K562 (cell line): ENCODE data around the gene ANKRD34A. TPM values are rescaled to one million over a fixed set of nuclear protein-coding genes. Genes with fewer than 3 reads are reported as not detected.

Source experiments
- BACH1 ChIP-seq: fragments of 200-800 bp; sonication (Bioruptor generic); IDR thresholded peaks from 2 replicates; pipeline ENCODE4 v1.6.1; 2016; ENCODE audit warnings: missing genetic modification characterization, missing compliant biosample characterization
- CTBP1 ChIP-seq: fragments of 450-650 bp; IDR thresholded peaks from 2 replicates; pipeline ENCODE4 v1.6.1; 2016; ENCODE audit warnings: borderline replicate concordance
- GATAD2A ChIP-seq: fragments of 450-650 bp; IDR thresholded peaks from 2 replicates; pipeline ENCODE4 v1.6.1; 2017
- MEIS2 ChIP-seq: fragments of 450-650 bp; IDR thresholded peaks from 2 replicates; pipeline ENCODE4 v1.6.1; 2014; ENCODE audit warnings: mild to moderate bottlenecking; ENCODE audit not compliant: partially characterized antibody
- NFE2L1 ChIP-seq: fragments of 450-650 bp; IDR thresholded peaks from 2 replicates; pipeline ENCODE4 v1.6.1; 2016; ENCODE audit warnings: missing genetic modification characterization, low read depth, mild to moderate bottlenecking, missing compliant biosample characterization, moderate library complexity, borderline replicate concordance
- NFYB ChIP-seq: IDR thresholded peaks from 2 replicates; pipeline ENCODE4 v1.6.1; 2011; ENCODE audit warnings: mild to moderate bottlenecking, moderate library complexity; ENCODE audit not compliant: insufficient read length; ENCODE audit errors: extremely low read depth
- NONO ChIP-seq, 2 experiments: fragments of 200-400 bp in 1 of 2; fragments of 450-650 bp in 1 of 2; formaldehyde crosslinking in 1 of 2; IDR thresholded peaks; 2 replicates each; pipeline ENCODE4 v1.6.1; 2017; ENCODE audit warnings: low read depth in 2 of 2, mild to moderate bottlenecking in 2 of 2, moderate library complexity in 2 of 2, low read length in 1 of 2
- NR2C2 ChIP-seq, 2 experiments: fragments of 200-800 bp in 1 of 2; sonication (Bioruptor generic) in 1 of 2; sonication (generic) in 1 of 2; formaldehyde crosslinking in 1 of 2; IDR thresholded peaks; 2 replicates each; pipeline versions ENCODE4 v1.6.1 to v1.8.0; 2016 to 2022; ENCODE audit warnings: mild to moderate bottlenecking in 1 of 2, missing compliant biosample characterization in 1 of 2, missing genetic modification characterization in 1 of 2, missing genetic modification reagents in 1 of 2
- RHOXF2B ChIP-seq: fragments of 250-450 bp; sonication (Bioruptor Pico); conservative IDR thresholded peaks from 2 replicates; pipeline ENCODE4 v1.5.1; 2021
- SIN3A ChIP-seq, 2 experiments: fragments of 150-350 bp in 1 of 2; IDR thresholded peaks; 2 replicates each; pipeline ENCODE4 v1.6.1; 2011 to 2016; ENCODE audit warnings: borderline replicate concordance in 2 of 2, low read depth in 2 of 2, low read length in 2 of 2, mild to moderate bottlenecking in 2 of 2, moderate library complexity in 2 of 2; ENCODE audit not compliant: control insufficient read depth in 1 of 2
- TCF15 ChIP-seq: fragments of 250-450 bp; sonication (Bioruptor Pico); IDR thresholded peaks from 2 replicates; pipeline ENCODE4 v1.8.0; 2022; ENCODE audit warnings: moderate library complexity, mild to moderate bottlenecking, inconsistent platforms
- TSHZ1 ChIP-seq: fragments of 250-450 bp; sonication (Bioruptor Pico); IDR thresholded peaks from 2 replicates; pipeline ENCODE4 v1.4.0; 2020; ENCODE audit warnings: mild to moderate bottlenecking, moderate library complexity
- ZNF239 ChIP-seq: fragments of 250-450 bp; sonication (Bioruptor Pico); IDR thresholded peaks from 2 replicates; pipeline ENCODE4 v1.4.0; 2020; ENCODE audit warnings: mild to moderate bottlenecking
- ZNF3 ChIP-seq: fragments of 250-450 bp; sonication (Bioruptor Pico); IDR thresholded peaks from 2 replicates; pipeline ENCODE4 v1.5.0; 2021; ENCODE audit warnings: mild to moderate bottlenecking, moderate library complexity
- ZNF707 ChIP-seq: fragments of 250-450 bp; sonication (Bioruptor Pico); conservative IDR thresholded peaks from 2 replicates; pipeline ENCODE4 v1.8.0; 2022; ENCODE audit warnings: inconsistent platforms, mild to moderate bottlenecking, moderate library complexity
- polyA plus RNA-seq, 8 experiments: library from polyadenylated mRNA; depleted of rRNA in 4 of 8; stranded (reverse) in 5 of 8; unstranded in 3 of 8; fragments of >200 nt; fragmentation: Nextera tagmentation in 2 of 8; fragmentation: Illumina TruSeq in 1 of 8; extraction: Ambion mirVana in 2 of 8; extraction: Trizol in 1 of 8; gene quantifications; 2 replicates each; pipeline versions ENCODE4 v1.2.1 to v1.2.3, GENCODE V29; 2011 to 2014; ENCODE audit warnings: inconsistent platforms in 1 of 8, missing spikeins in 1 of 8
- total RNA-seq, 7 experiments: library from RNA; depleted of rRNA in 6 of 7; stranded (reverse); fragments of >200 nt in 6 of 7; fragmentation: Illumina TruSeq in 2 of 7; extraction: Trizol in 2 of 7; gene quantifications; 2 replicates each; pipeline versions ENCODE4 v1.2.1 to v1.2.3, GENCODE V29; 2011 to 2021; ENCODE audit warnings: low replicate concordance in 1 of 7

Gene ANKRD34A
- total and polyA plus RNA-seq, 9 of the 15 experiments (the other 6 are each of a cell fraction or from before 2014, with no cell fraction given), result 0.06 to 1.6 (median 0.43) TPM

- TF ChIP-seq BACH1 (tag), result no peak
- TF ChIP-seq RHOXF2B (CRISPR knock-in tag), result no peak
- TF ChIP-seq TCF15 (CRISPR knock-in tag), result no peak
- TF ChIP-seq GATAD2A, result no peak
- no peak for TF ChIP-seq ZNF239 (CRISPR knock-in tag)
- TF ChIP-seq TSHZ1, result no peak
- no peak for TF ChIP-seq ZNF707 (CRISPR knock-in tag)
- TF ChIP-seq SIN3A (IDR thresholded peaks at IDR 0.05; ENCODE audit: borderline replicate concordance in 2 of 2, control insufficient read depth in 1 of 2, low read depth in 2 of 2, low read length in 2 of 2), result no peak
- TF ChIP-seq CTBP1, result peak; percentile 22; the same call in 1 of the 2 replicates
- no peak for TF ChIP-seq ZNF3 (CRISPR knock-in tag)
- no peak for TF ChIP-seq NFYB
- TF ChIP-seq NR2C2 (CRISPR knock-in tag; IDR thresholded peaks at IDR 0.05), result no peak
- no peak for TF ChIP-seq NR2C2 (tag; IDR thresholded peaks at IDR 0.05)
- no peak for TF ChIP-seq MEIS2
- TF ChIP-seq NFE2L1, result no peak
- no peak for TF ChIP-seq NONO (IDR thresholded peaks at IDR 0.05; ENCODE audit: low read depth in 2 of 2, low read length in 1 of 2)
Observed at GRCh38 chr1:146012703-146013558, 48.6 kb upstream of the ANKRD34A start (continued).
